Iris pigment epithelial cell (primary cell): ENCODE measurements around the gene OXA1L.
"Not testable (repeated sequence)": the region's sequence is repeated elsewhere in the genome, so short reads cannot be mapped to it uniquely, and the experiment has no call there.

Experiments used
- DNase-seq: peaks from one replicate; pipeline ENCODE4 v3.0.0-alpha.2; 2011; ENCODE audit warnings: low read depth

OXA1L gene

DNA sequence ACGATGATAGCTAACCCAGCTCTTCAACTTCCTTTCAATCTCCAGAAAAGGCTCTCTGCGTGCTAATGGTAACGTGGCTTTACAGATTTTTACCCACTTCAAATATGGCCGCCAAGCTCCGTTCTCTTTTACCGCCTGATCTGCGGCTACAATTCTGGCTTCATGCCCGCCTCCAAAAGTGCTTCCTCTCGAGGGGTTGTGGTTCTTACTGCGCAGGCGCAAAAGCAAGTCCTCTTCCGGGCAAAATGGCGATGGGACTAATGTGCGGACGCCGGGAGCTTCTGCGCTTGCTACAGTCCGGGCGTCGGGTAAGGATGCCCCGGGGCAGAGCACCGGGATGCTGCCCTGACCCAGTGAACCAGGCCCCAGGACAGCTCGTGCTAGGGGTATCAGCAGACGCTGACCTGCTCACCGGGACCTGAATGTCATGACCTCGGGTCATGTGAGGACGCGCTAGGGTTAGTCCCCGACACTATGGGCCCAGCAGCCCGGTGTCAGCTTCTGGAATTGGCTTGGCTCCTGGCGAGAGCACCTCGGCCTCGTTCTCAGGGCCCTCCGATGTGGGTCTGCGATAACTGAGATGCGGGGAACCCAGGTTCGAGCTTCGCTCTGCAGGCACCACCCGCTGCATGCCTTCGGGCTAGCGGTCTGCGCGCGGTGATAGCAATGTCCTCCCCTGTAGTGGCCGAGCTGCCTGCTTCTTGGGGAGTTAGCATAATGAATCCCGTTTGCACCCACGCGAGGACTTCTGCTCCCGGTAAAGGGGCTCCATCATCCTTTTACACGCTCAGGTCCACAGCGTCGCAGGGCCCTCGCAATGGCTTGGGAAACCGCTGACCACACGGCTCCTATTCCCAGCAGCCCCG, at the start of gene OXA1L:
Gene OXA1L (plus strand): TSS at position 232 of the 866 bp plus-strand sequence. CDS start 14 bp downstream, at position 246.
- peak; percentile 96 for DNase-seq

GRCh38 chr14:22718091-22718490, 48.4 kb upstream of the OXA1L start:
- no peak for DNase-seq

- DNase-seq = no peak
Observed at GRCh38 chr14:22721213-22721612, 45.3 kb upstream of the OXA1L start.

GRCh38 chr14:22723815-22724214, 42.7 kb upstream of the OXA1L start:
- DNase-seq = no peak

- not testable (repeated sequence) for DNase-seq
Observed at GRCh38 chr14:22724847-22725246, 41.6 kb upstream of the OXA1L start.

DNA sequence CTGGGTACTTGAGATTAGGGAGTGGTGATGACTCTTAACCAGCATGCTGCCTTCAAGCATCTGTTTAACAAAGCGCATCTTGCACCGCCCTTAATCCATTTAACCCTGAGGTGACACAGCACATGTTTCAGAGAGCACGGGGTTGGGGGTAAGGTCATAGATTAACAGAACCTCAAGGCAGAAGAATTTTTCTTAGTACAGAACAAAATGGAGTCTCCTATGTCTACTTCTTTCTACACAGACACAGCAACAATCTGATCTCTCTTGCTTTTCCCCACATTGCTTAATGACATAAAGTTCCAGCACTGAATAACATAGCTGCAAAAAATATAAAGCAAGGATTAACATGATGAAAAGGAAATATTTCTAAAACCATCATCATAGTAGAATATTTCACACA, 41.1 kb upstream of the OXA1L start:
- DNase-seq = not testable (repeated sequence)

GRCh38 chr14:22726012-22726411, 40.5 kb upstream of the OXA1L start:
- no peak for DNase-seq

GRCh38 chr14:22732062-22732461, 34.4 kb upstream of the OXA1L start:
- DNase-seq = not testable (repeated sequence)

- no peak for DNase-seq
Observed at GRCh38 chr14:22733829-22734228, 32.7 kb upstream of the OXA1L start.

DNA sequence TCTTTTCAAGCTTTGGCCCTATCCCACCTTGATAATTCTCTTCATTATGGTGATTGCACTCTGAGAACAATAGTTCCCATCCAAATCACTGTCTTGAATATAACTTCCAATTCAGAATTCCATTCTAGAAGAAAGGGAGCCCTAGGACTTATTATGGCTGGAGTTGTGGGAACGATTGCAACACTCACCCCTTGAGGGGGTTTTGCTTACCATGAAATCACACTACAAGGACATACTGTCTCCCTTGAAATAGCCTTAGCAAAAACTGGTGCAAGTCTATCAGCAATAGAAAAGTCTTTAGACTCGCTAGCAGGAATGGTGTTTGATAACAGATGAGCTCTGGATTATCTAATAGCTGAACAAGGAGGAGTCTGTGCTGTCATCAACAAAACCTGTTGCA, 31.4 kb upstream of the OXA1L start:
- peak; percentile 10 for DNase-seq

DNA sequence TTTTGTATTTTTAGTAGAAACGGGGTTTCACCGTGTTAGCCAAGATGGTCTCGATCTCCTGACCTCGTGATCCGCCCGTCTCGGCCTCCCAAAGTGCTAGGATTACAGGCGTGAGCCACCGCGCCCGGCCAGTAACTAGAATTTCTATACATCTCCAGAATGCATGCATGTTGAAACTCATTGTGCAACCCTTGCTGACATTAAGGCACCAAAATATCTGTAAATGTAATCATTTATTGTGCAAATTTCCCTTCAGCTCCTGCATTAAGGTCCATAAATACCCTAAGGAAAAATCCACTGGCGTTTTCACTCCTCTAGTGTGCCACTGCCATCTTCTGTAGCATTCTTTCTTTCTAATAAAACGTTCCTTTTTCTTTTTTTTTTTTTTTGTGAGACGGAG, 30.1 kb upstream of the OXA1L start:
- DNase-seq = not testable (repeated sequence)

DNA sequence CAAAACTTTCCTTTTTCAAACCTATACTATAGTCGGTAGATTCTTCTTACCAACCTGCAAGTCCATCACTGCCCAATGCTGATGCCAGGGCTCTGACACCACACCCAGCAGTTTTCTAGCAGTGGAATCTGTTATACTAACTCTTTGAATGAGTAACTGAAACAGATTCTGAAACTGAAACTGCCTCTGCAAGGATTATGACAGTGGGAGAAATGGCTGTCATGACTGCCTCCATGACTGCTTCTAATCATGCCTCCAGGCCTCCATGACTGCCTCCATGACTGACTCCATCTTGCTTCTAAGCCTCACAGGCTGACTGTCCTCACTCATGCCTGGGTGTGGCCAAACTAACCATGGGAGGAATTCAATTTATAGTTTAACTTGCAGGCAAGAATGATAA, 29.4 kb upstream of the OXA1L start:
- peak; percentile 6 for DNase-seq

- DNase-seq = no peak
Observed at GRCh38 chr14:22739423-22739822, 27.1 kb upstream of the OXA1L start.

DNA sequence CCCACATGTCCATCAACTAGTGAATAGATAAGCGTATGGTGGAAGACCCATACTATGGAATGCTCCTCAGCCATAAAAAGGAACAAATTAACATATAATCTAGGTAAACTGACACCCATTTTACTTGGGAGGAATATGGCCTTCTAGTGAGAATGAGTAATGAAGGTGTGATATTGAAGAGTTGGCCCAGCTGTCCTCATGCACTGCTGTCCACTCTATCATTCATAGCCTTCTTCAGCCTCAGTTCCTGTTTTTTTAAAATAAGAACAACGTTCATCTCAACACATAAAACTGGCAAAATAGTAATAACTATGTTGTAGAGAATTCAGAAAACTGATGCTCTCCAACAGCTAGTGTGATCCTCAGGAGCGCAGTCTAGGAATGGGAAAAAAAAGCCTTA, 26.5 kb upstream of the OXA1L start:
- DNase-seq = no peak

GRCh38 chr14:22747769-22748168, 18.7 kb upstream of the OXA1L start:
- DNase-seq = no peak

DNA sequence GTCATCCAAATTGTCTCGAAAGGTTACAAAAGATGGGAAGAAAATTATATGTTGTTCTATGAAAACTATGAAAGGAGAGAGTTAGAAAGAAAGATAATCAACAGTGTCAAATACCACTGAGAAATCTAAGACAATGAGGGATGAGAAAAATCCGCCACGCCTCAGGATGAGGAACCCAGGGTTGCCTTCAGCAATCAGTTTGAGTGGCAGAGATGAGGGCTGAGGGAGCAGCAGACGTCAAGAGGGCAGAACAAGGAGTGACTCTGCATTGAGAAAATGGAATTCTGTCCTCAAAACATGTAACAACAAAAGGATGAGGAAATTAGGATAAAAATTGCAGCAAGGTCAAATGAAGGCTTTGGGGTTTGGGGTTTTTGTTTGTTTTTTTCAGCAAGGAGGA, 18.3 kb upstream of the OXA1L start:
- DNase-seq = no peak

DNA sequence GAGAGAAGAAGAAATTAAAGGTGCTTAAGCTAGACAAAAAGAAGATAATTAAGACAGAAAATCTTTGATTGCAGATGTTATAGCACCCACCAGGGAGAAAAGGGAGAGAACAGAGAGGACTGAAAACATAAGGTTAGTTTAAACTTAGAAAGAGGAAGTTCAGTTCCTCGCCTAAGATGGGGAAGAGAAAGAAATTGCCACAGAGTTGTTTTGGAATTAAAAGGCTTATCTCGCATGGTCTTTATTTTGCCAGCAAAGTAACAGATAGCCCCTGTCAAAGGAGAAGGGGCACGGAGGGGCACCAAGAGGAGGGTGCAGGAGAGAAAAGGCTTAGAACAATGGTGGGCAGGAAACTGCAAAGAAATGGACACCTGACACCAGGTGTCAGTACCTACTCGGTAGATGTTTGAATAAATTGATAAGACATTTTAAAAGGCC, 17.8 kb upstream of the OXA1L start:
- DNase-seq = no peak

GRCh38 chr14:22752422-22752821, 14.1 kb upstream of the OXA1L start:
- DNase-seq = peak; percentile 12

DNA sequence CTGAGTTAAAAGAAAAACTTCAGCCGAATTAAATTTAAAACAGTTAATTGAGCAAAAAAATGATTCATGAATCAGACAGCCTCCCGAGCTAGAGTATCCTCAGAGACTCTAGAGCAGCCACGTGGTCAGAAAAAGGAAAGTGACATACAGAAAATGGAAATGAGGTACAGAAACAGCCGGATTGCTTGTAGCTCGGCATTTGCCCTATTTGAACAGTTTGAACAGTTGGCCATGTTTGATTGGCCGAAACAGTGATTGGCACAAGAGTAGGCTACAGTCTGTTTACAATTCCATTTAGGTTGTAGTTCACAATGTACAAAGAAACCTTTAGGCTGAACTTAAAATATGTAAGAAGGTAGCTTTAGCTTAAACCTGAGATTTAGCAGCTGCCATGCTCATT, 12.9 kb upstream of the OXA1L start:
- no peak for DNase-seq

DNA sequence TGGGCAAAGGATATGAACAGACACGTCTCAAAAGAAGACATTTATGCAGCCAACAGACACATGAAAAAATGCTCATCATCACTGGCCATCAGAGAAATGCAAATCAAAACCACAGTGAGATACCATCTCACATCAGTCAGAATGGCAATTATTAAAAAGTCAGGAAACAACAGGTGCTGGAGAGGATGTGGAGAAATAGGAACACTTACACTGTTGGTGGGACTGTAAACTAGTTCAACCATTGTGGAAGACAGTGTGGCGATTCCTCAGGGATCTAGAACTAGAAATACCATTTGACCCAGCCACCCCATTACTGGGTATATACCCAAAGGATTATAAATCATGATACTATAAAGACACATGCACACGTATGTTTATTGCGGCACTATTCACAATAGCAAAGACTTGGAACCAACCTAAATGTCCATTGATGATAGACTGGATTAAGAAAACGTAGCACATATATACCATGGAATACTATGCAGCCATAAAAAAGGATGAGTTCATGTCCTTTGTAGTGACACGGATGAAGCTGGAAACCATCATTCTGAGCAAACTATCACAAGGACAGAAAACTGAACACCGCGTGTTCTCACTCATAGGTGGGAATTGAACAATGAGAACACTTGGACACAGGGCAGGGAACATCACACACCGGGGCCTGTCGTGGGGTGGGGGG, 8.4 kb upstream of the OXA1L start:
- DNase-seq = not testable (repeated sequence)

- DNase-seq = no peak
Observed at GRCh38 chr14:22761734-22762133, 4.8 kb upstream of the OXA1L start.

DNA sequence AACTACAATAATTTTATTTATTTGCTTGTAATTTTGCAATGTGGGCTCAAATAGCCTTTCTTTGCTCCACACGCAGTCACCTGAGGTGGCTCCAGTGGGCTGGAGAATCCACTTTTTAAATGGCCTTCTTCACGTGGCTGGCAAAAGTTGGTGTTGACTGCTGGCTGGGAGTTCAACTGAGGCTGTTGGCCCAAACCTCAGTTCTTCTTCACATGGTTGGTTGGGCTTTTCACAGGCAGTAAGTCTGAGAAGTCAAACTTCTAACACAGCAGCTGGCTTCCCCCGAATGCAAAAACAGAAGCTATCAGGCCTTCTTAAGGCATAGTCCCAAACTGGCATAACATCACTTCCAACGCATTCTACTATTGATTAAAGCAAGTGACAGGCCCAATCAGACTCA, 2.1 kb upstream of the OXA1L start:
- DNase-seq = no peak

- DNase-seq = no peak
Observed at GRCh38 chr14:22767323-22767589, 768 bp downstream of the OXA1L start.

DNA sequence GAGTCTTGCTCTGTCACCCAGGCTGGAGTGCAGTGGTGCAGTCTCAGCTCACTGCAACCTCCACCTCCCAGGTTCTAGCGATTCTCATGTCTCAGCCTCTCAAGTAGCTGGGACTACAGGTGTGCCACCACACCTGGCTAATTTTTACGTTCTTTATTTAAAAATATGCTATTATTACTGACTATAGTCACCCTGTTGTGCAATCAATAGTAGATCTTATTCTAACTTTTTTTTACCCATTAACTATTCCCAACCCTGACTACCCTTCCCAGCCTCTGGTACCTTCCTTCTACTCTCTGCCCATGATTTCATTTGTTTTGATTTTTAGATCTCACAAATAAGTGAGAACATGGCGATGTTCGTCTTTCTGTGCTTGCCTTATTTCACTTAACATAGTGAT, 2.5 kb downstream of the OXA1L start:
- DNase-seq = no peak
